ENCODE data around the gene PPP2R3A. TPM values are rescaled to one million over a fixed set of nuclear protein-coding genes. Genes with fewer than 3 reads are reported as not detected.

PPP2R3A gene
- total and polyA plus RNA-seq, 7 experiments from 2014 or later = 0.13 to 0.89 (median 0.40) TPM; not detected in 1

DNA sequence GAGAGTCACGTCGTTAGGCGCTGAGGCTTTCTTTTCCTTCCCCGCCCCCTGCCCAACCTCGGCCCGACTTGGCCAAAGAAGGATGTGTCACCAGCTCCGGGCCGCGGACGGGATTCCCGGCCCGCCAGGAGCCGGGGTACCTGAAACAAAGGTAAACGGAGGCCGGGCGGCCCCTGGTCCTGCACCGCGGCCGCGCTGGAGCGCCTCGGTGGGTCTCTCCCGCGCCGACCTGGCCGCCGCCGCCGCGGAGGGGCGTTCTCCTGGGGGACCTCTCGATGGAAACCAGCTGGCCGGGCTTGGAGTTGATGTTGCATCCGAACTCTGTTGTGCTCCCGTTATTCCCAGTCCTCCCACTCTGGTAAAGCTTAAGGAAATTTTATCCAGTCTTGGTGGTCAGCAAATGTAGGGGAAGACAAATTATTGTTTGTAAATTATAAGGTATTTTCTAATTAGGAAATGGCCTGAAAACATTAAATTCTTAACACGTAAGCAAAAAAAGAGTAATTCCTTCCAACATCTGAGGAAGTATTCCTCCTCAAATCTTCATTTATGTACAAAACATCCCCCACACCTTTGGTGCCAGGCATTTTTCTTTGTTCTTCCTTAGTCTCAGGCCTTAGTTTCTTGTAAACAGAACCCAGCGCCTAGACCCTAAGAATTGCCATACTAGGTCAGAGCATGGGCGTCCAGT, 888 bp downstream of the PPP2R3A start:
- peaks cover 5 to 7% of the 10 kb centered on the region in 2 donors for H3K4me1 ChIP-seq (ENCODE audit: control insufficient read depth in 2 of 2, insufficient read depth in 2 of 2, low read length in 2 of 2)
- peaks cover 0 to 3% (median 0%) of the 10 kb centered on the region in 5 donors for H3K36me3 Mint-ChIP-seq
- no peaks in the 10 kb centered on the region for H3K36me3 ChIP-seq (ENCODE audit: control insufficient read depth in 2 of 3, insufficient read depth in 3 of 3, low read length in 3 of 3)
- peak overlapping the region; percentile 37 for H3K4me3 ChIP-seq (ENCODE audit: low read length)
- H3K4me3 Mint-ChIP-seq = peak overlapping the region; percentile 68 to 85 (median 80)
- peaks cover 0 to 15% (median 8%) of the 10 kb centered on the region in 11 donors for H3K9me3 Mint-ChIP-seq
- intact Hi-C loops (cut with micrococcal nuclease) = loop anchor here (5.0 to 10.0 kb wide), 3 partner anchors 226 to 1482 kb away; partner anchors contain the start of genes ANAPC13 (in 1 of the 2), CEP63 (in 1 of the 2) and STAG1 (in 1 of the 2)
- DNase-seq (peak in 1 of 9 donors; percentile 11), ATAC-seq (no peak)
- POLR2A ChIA-PET = no interaction called here
- peaks cover 30 to 49% (median 41%) of the 10 kb centered on the region in 5 donors for H3K27me3 Mint-ChIP-seq
- no peaks in the 10 kb centered on the region for H3K9me3 ChIP-seq (ENCODE audit: control insufficient read depth in 2 of 3, low read length in 3 of 3)
- CTCF ChIA-PET = no interaction called here
- peaks cover 9 to 19% (median 12%) of the 10 kb centered on the region in 7 donors for H3K4me1 Mint-ChIP-seq
- no peak overlapping the region for H3K27ac ChIP-seq (ENCODE audit: low read depth, low read length)
- peak overlapping the region in 1 of 9 donors; percentile 24 for H3K27ac Mint-ChIP-seq
- H3K27me3 ChIP-seq (ENCODE audit: control insufficient read depth in 2 of 2, insufficient read depth in 2 of 2, low read length in 2 of 2) = no peaks in the 10 kb centered on the region

GRCh38 chr3:135966962-135967274, 1.4 kb downstream of the PPP2R3A start:
- Mint-ChIP-seq H3K27ac (no peak overlapping the region), H3K9me3 (peaks cover 0 to 10% (median 3%) of the 10 kb centered on the region in 11 donors), H3K4me3 (peak overlapping the region; percentile 68 to 85 (median 80)), H3K36me3 (peaks cover 0 to 3% (median 0%) of the 10 kb centered on the region in 5 donors), H3K27me3 (peaks cover 30 to 49% (median 42%) of the 10 kb centered on the region in 5 donors), H3K4me1 (peaks cover 9 to 19% (median 12%) of the 10 kb centered on the region in 7 donors)
- POLR2A ChIA-PET = no interaction called here
- ATAC-seq = no peak
- DNase-seq = no peak
- no peak overlapping the region for H3K27ac ChIP-seq (ENCODE audit: low read depth, low read length)
- peaks cover 5 to 7% of the 10 kb centered on the region in 2 donors for H3K4me1 ChIP-seq (ENCODE audit: control insufficient read depth in 2 of 2, insufficient read depth in 2 of 2, low read length in 2 of 2)
- no peaks in the 10 kb centered on the region for H3K9me3 ChIP-seq (ENCODE audit: control insufficient read depth in 2 of 3, low read length in 3 of 3)
- CTCF ChIA-PET = no interaction called here
- H3K36me3 ChIP-seq (ENCODE audit: control insufficient read depth in 2 of 3, insufficient read depth in 3 of 3, low read length in 3 of 3) = no peaks in the 10 kb centered on the region
- no peaks in the 10 kb centered on the region for H3K27me3 ChIP-seq (ENCODE audit: control insufficient read depth in 2 of 2, insufficient read depth in 2 of 2, low read length in 2 of 2)
- no peak overlapping the region for H3K4me3 ChIP-seq (ENCODE audit: low read length)
- intact Hi-C loops (cut with micrococcal nuclease) = loop anchor here (5.0 to 10.0 kb wide), 3 partner anchors 225 to 1482 kb away; partner anchors contain the start of genes ANAPC13 (in 1 of the 2), CEP63 (in 1 of the 2) and STAG1 (in 1 of the 2)

- ATAC-seq (no peak), DNase-seq (no peak)
- intact Hi-C loops (cut with micrococcal nuclease) = loop anchor here (5.0 to 10.0 kb wide), 3 partner anchors 224 to 1483 kb away; partner anchors contain the start of genes ANAPC13 (in 1 of the 2), CEP63 (in 1 of the 2) and STAG1 (in 1 of the 2)
- Histone ChIP-seq H3K27me3 (ENCODE audit: control insufficient read depth in 2 of 2, insufficient read depth in 2 of 2, low read length in 2 of 2) (no peaks in the 10 kb centered on the region), H3K4me1 (ENCODE audit: control insufficient read depth in 2 of 2, insufficient read depth in 2 of 2, low read length in 2 of 2) (peaks cover 5 to 7% of the 10 kb centered on the region in 2 donors), H3K9me3 (ENCODE audit: control insufficient read depth in 2 of 3, low read length in 3 of 3) (no peaks in the 10 kb centered on the region), H3K36me3 (ENCODE audit: control insufficient read depth in 2 of 3, insufficient read depth in 3 of 3, low read length in 3 of 3) (no peaks in the 10 kb centered on the region), H3K4me3 (ENCODE audit: low read length) (no peak overlapping the region), H3K27ac (ENCODE audit: low read depth, low read length) (no peak overlapping the region)
- POLR2A ChIA-PET = no interaction called here
- Mint-ChIP-seq H3K36me3 (peaks cover 0 to 3% (median 0%) of the 10 kb centered on the region in 5 donors), H3K4me1 (peaks cover 9 to 19% (median 12%) of the 10 kb centered on the region in 7 donors), H3K27me3 (peaks cover 30 to 49% (median 42%) of the 10 kb centered on the region in 5 donors), H3K4me3 (peak overlapping the region in 2 of 10 donors; percentile 19 to 78), H3K9me3 (peaks cover 0 to 3% (median 0%) of the 10 kb centered on the region in 11 donors), H3K27ac (no peak overlapping the region)
- CTCF ChIA-PET = no interaction called here
These were observed 2.3 kb downstream of the PPP2R3A start for GRCh38 chr3:135967867-135968266.

- Mint-ChIP-seq H3K4me1 (peaks cover 6 to 13% (median 9%) of the 10 kb centered on the region in 7 donors), H3K9me3 (peaks cover 0 to 3% (median 0%) of the 10 kb centered on the region in 11 donors), H3K4me3 (no peak overlapping the region), H3K27ac (no peak overlapping the region), H3K27me3 (peaks cover 36 to 60% (median 48%) of the 10 kb centered on the region in 5 donors), H3K36me3 (peaks cover 0 to 3% (median 0%) of the 10 kb centered on the region in 5 donors)
- no peak overlapping the region for H3K4me3 ChIP-seq (ENCODE audit: low read length)
- H3K27me3 ChIP-seq (ENCODE audit: control insufficient read depth in 2 of 2, insufficient read depth in 2 of 2, low read length in 2 of 2) = no peaks in the 10 kb centered on the region
- no peaks in the 10 kb centered on the region for H3K9me3 ChIP-seq (ENCODE audit: control insufficient read depth in 2 of 3, low read length in 3 of 3)
- H3K36me3 ChIP-seq (ENCODE audit: control insufficient read depth in 2 of 3, insufficient read depth in 3 of 3, low read length in 3 of 3) = no peaks in the 10 kb centered on the region
- intact Hi-C loops (cut with micrococcal nuclease) = no loop called here
- ATAC-seq (no peak), DNase-seq (no peak)
- H3K4me1 ChIP-seq (ENCODE audit: control insufficient read depth in 2 of 2, insufficient read depth in 2 of 2, low read length in 2 of 2) = peaks cover 5 to 7% of the 10 kb centered on the region in 2 donors
- CTCF ChIA-PET = no interaction called here
- POLR2A ChIA-PET = no interaction called here
- no peak overlapping the region for H3K27ac ChIP-seq (ENCODE audit: low read depth, low read length)
These were observed 5.1 kb downstream of the PPP2R3A start for GRCh38 chr3:135970506-135971116.

GRCh38 chr3:135973841-135974240, 8.3 kb downstream of the PPP2R3A start:
- Mint-ChIP-seq H3K4me3 (no peak overlapping the region), H3K27ac (no peak overlapping the region), H3K9me3 (peaks cover 0 to 3% (median 0%) of the 10 kb centered on the region in 11 donors), H3K36me3 (peaks cover 0 to 3% (median 0%) of the 10 kb centered on the region in 5 donors), H3K4me1 (no peaks in the 10 kb centered on the region), H3K27me3 (peaks cover 13 to 37% (median 26%) of the 10 kb centered on the region in 5 donors)
- H3K9me3 ChIP-seq (ENCODE audit: control insufficient read depth in 2 of 3, low read length in 3 of 3) = no peaks in the 10 kb centered on the region
- H3K4me3 ChIP-seq (ENCODE audit: low read length) = no peak overlapping the region
- intact Hi-C loops (cut with micrococcal nuclease) = no loop called here
- ATAC-seq = no peak
- H3K27ac ChIP-seq (ENCODE audit: low read depth, low read length) = no peak overlapping the region
- ChIA-PET POLR2A (no interaction called here), CTCF (no interaction called here)
- H3K36me3 ChIP-seq (ENCODE audit: control insufficient read depth in 2 of 3, insufficient read depth in 3 of 3, low read length in 3 of 3) = no peaks in the 10 kb centered on the region
- no peaks in the 10 kb centered on the region for H3K4me1 ChIP-seq (ENCODE audit: control insufficient read depth in 2 of 2, insufficient read depth in 2 of 2, low read length in 2 of 2)
- no peaks in the 10 kb centered on the region for H3K27me3 ChIP-seq (ENCODE audit: control insufficient read depth in 2 of 2, insufficient read depth in 2 of 2, low read length in 2 of 2)
- no peak for DNase-seq

DNA sequence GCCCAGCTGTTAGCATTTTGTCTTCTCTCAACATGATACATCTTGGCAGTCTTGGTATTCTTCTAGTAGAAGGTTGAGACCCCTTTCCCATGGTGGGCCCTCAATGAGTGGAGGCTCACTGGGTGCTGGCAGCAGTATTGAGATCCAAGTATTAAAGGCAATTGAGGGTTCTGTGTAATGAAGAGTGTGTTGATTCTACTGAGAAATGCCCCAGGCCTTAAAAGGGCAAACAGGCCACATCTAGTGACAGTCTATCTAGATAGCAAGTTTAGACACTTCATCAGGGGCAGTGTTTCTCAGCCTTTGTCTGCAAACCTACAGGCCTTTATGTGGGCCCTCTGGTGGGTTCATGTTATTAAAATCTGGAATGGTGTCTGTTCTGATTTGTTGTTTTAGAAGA, 9.5 kb downstream of the PPP2R3A start:
- DNase-seq (no peak), ATAC-seq (no peak)
- H3K27me3 Mint-ChIP-seq = peaks cover 9 to 28% (median 17%) of the 10 kb centered on the region in 5 donors
- H3K4me1 Mint-ChIP-seq = no peaks in the 10 kb centered on the region
- CTCF ChIA-PET = no interaction called here
- no peaks in the 10 kb centered on the region for H3K36me3 ChIP-seq (ENCODE audit: control insufficient read depth in 2 of 3, insufficient read depth in 3 of 3, low read length in 3 of 3)
- peaks cover 0 to 1% (median 0%) of the 10 kb centered on the region in 11 donors for H3K9me3 Mint-ChIP-seq
- no peaks in the 10 kb centered on the region for H3K36me3 Mint-ChIP-seq
- no peaks in the 10 kb centered on the region for H3K4me1 ChIP-seq (ENCODE audit: control insufficient read depth in 2 of 2, insufficient read depth in 2 of 2, low read length in 2 of 2)
- no peak overlapping the region for H3K27ac Mint-ChIP-seq
- POLR2A ChIA-PET = no interaction called here
- H3K9me3 ChIP-seq (ENCODE audit: control insufficient read depth in 2 of 3, low read length in 3 of 3) = no peaks in the 10 kb centered on the region
- no peak overlapping the region for H3K4me3 Mint-ChIP-seq
- no peak overlapping the region for H3K27ac ChIP-seq (ENCODE audit: low read depth, low read length)
- no peak overlapping the region for H3K4me3 ChIP-seq (ENCODE audit: low read length)
- intact Hi-C loops (cut with micrococcal nuclease) = no loop called here
- no peaks in the 10 kb centered on the region for H3K27me3 ChIP-seq (ENCODE audit: control insufficient read depth in 2 of 2, insufficient read depth in 2 of 2, low read length in 2 of 2)

Measured in naive thymus-derived CD4-positive, alpha-beta T cell (primary cell).